H1 (cell line): ENCODE data around the gene PRKN. TPM values are rescaled to one million over a fixed set of nuclear protein-coding genes. Genes with fewer than 3 reads are reported as not detected.

Source experiments
- CHD7 ChIP-seq: fragments of 300-600 bp; sonication (generic); IDR thresholded peaks from 2 replicates; pipeline ENCODE4 v1.7.1; 2012; ENCODE audit warnings: low read length, moderate library complexity, mild to moderate bottlenecking, inconsistent platforms; ENCODE audit not compliant: insufficient replicate concordance
- E2F6 ChIP-seq: IDR thresholded peaks from 2 replicates; pipeline ENCODE4 v1.6.1; 2012; ENCODE audit warnings: inconsistent platforms
- GABPA ChIP-seq: IDR thresholded peaks from 2 replicates; pipeline ENCODE4 v1.6.1; 2011; ENCODE audit warnings: mild to moderate bottlenecking, low read length, moderate library complexity, borderline replicate concordance; ENCODE audit not compliant: insufficient read depth
- SIN3A ChIP-seq, 2 experiments: IDR thresholded peaks in 1 of 2; conservative IDR thresholded peaks in 1 of 2; 2 replicates each; pipeline ENCODE4 v1.6.1; 2011 to 2012; ENCODE audit warnings: low read length in 2 of 2, improper control_type of control experiment in 1 of 2, low read depth in 1 of 2, mild to moderate bottlenecking in 1 of 2
- SIX5 ChIP-seq: IDR thresholded peaks from 2 replicates; pipeline ENCODE4 v1.6.1; 2011; ENCODE audit warnings: mild to moderate bottlenecking, low read depth, low read length
- TBP ChIP-seq: IDR thresholded peaks from 2 replicates; pipeline ENCODE4 v1.6.1; 2011; ENCODE audit warnings: low read depth, low read length, improper control_type of control experiment
- polyA plus RNA-seq, 7 experiments: library from polyadenylated mRNA; depleted of rRNA in 3 of 7; stranded (reverse) in 5 of 7; unstranded in 2 of 7; fragments of >200 nt in 5 of 7; fragments of 200-250 nt in 2 of 7; gene quantifications; 1 replicate in 5 of 7; 2 replicates in 1 of 7; 4 replicates in 1 of 7; pipeline versions ENCODE4 v1.2.1 to v1.2.3, GENCODE V29; 2011 to 2013; ENCODE audit warnings: missing spikeins in 2 of 7, mixed read lengths in 2 of 7
- total RNA-seq: library from RNA; stranded (reverse); fragmentation: NEBNext Ultra II Directional; extraction: Animal tissue kit (Norgen Biotek cat#: 25700); gene quantifications from 2 replicates; pipeline ENCODE4 v1.2.1, GENCODE V29; 2021
- TF ChIP-seq, protein P1 (sequence below), 3 experiments: IDR thresholded peaks; 1 replicate in 2 of 3; 2 replicates in 1 of 3; pipeline versions ENCODE4 v1.5.1 to v1.6.1; 2011; ENCODE audit warnings: low read length in 3 of 3, mild to moderate bottlenecking in 3 of 3, inconsistent platforms in 2 of 3, low read depth in 1 of 3, moderate library complexity in 1 of 3; ENCODE audit not compliant: insufficient read depth in 1 of 3; ENCODE audit errors: control extremely low read depth in 1 of 3

PRKN gene
- total and polyA plus RNA-seq, 2 of the 8 experiments (the other 6 are each of a cell fraction or from before 2014, with no cell fraction given): 0.13 to 0.29 TPM

- TF ChIP-seq CHD7 (no peak), SIN3A (conservative IDR thresholded peaks at IDR 0.05 in 1 of 2, IDR thresholded peaks at IDR 0.05 in 1 of 2; ENCODE audit: low read depth in 1 of 2, low read length in 2 of 2) (no peak), GABPA (no peak), E2F6 (no peak), TBP (no peak), SIX5 (no peak)
- TF ChIP-seq, protein P1, sequence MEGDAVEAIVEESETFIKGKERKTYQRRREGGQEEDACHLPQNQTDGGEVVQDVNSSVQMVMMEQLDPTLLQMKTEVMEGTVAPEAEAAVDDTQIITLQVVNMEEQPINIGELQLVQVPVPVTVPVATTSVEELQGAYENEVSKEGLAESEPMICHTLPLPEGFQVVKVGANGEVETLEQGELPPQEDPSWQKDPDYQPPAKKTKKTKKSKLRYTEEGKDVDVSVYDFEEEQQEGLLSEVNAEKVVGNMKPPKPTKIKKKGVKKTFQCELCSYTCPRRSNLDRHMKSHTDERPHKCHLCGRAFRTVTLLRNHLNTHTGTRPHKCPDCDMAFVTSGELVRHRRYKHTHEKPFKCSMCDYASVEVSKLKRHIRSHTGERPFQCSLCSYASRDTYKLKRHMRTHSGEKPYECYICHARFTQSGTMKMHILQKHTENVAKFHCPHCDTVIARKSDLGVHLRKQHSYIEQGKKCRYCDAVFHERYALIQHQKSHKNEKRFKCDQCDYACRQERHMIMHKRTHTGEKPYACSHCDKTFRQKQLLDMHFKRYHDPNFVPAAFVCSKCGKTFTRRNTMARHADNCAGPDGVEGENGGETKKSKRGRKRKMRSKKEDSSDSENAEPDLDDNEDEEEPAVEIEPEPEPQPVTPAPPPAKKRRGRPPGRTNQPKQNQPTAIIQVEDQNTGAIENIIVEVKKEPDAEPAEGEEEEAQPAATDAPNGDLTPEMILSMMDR (IDR thresholded peaks at IDR 0.05; ENCODE audit: control extremely low read depth in 1 of 3, insufficient read depth in 1 of 3, low read depth in 1 of 3, low read length in 3 of 3): no peak
These were observed 356.4 kb downstream of the PRKN start (continued) for GRCh38 chr6:162371121-162371520.
